Tibial nerve (tissue), 4 donors: ENCODE measurements around the gene ZNF429. TPM values are rescaled to one million over a fixed set of nuclear protein-coding genes. Genes with fewer than 3 reads are reported as not detected.
"Not testable (repeated sequence)": the region's sequence is repeated elsewhere in the genome, so short reads cannot be mapped to it uniquely, and the experiment has no call there.

Source experiments
- DNase-seq, 2 donors: peaks; one replicate each; pipeline ENCODE4 v3.0.0-alpha.2; 2019; ENCODE audit warnings: low spot score in 2 of 2
- H3K27ac ChIP-seq, 4 donors: fragments of 200-600 bp; sonication (generic) in 3 of 4; one replicate each; pipeline ENCODE4 v1.5.1; 2017 to 2019; ENCODE audit warnings: mild to moderate bottlenecking in 1 of 4
- H3K27me3 ChIP-seq, 2 donors: fragments of 200-600 bp; sonication (generic) in 1 of 2; one replicate each; pipeline versions ENCODE4 v1.5.1 to v1.6.0; 2017 to 2019
- H3K36me3 ChIP-seq, 3 donors: fragments of 200-600 bp; sonication (generic); one replicate each; pipeline ENCODE4 v1.5.1; 2018 to 2019
- H3K4me1 ChIP-seq, 4 donors: fragments of 200-600 bp; sonication (generic) in 3 of 4; one replicate each; pipeline ENCODE4 v1.5.1; 2017 to 2019
- H3K4me3 ChIP-seq, 4 donors: fragments of 200-600 bp; sonication (generic) in 3 of 4; one replicate each; pipeline ENCODE4 v1.5.1; 2017 to 2019; ENCODE audit warnings: mild to moderate bottlenecking in 1 of 4, moderate library complexity in 1 of 4
- H3K9me3 ChIP-seq, 4 donors: fragments of 200-600 bp; sonication (generic) in 3 of 4; one replicate each; pipeline ENCODE4 v1.5.1; 2017 to 2019
- EP300 ChIP-seq, 2 donors: sonication (generic); formaldehyde crosslinking; IDR thresholded peaks; one replicate each; pipeline ENCODE4 v1.6.1; 2017; ENCODE audit warnings: antibody characterized with exemption in 2 of 2, mild to moderate bottlenecking in 1 of 2
- POLR2A ChIP-seq, 2 donors: fragments of 450-650 bp; IDR thresholded peaks; one replicate each; pipeline ENCODE4 v1.6.1; 2017; ENCODE audit warnings: antibody characterized with exemption in 2 of 2, mild to moderate bottlenecking in 2 of 2, moderate library complexity in 2 of 2
- WGBS, 2 donors: methylation state at CpG; one replicate each; pipeline ENCODE4 v1.1.5; 2018; 5-methylcytosine and 5-hydroxymethylcytosine counted together
- total RNA-seq, 4 donors: library from RNA; depleted of rRNA; stranded (reverse); fragments of >200 nt; gene quantifications; one replicate each; pipeline ENCODE4 v1.1.0, GENCODE V29; 2016
- TF ChIP-seq, protein P1 (sequence below), 5 experiments: fragments of 200-600 bp in 3 of 5; fragments of 450-650 bp in 2 of 5; sonication (generic) in 3 of 5; IDR thresholded peaks; one replicate each; pipeline ENCODE4 v1.5.1; 2016 to 2019; ENCODE audit warnings: antibody characterized with exemption in 5 of 5, mild to moderate bottlenecking in 3 of 5, moderate library complexity in 2 of 5

The ZNF429 gene
- total RNA-seq, 4 donors from 2014 or later, result 9.8 to 20.5 (median 17.2) TPM

DNA sequence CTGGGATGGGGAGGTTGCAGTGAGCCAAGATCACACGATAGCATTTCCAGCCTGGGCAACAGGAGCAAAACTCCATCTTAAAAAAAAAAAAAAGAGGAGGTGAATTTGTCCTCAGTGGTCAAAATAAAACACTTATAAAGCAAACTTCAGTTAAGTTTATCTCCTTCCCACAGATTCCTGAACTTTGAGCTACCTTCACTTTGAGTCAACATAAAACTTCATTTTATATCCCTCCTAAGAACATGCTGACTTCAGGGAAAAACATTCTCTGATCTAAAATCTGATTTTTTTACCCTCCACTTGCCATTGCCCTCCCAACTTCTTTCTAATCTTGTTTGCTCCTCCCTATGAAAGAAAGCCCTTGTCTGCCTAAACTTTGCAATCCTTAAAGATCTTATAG is 59.0 kb downstream of the ZNF429 start:
- no peaks in the 10 kb centered on the region for H3K27me3 ChIP-seq
- peaks cover 0 to 47% (median 0%) of the 10 kb centered on the region in 4 donors for H3K9me3 ChIP-seq
- H3K27ac ChIP-seq, result no peak overlapping the region
- no peak overlapping the region for H3K4me3 ChIP-seq
- no peaks in the 10 kb centered on the region for H3K4me1 ChIP-seq
- no peaks in the 10 kb centered on the region for H3K36me3 ChIP-seq
- no peak for DNase-seq
- no peak for TF ChIP-seq POLR2A (IDR thresholded peaks at IDR 0.05)
- TF ChIP-seq, protein P1, sequence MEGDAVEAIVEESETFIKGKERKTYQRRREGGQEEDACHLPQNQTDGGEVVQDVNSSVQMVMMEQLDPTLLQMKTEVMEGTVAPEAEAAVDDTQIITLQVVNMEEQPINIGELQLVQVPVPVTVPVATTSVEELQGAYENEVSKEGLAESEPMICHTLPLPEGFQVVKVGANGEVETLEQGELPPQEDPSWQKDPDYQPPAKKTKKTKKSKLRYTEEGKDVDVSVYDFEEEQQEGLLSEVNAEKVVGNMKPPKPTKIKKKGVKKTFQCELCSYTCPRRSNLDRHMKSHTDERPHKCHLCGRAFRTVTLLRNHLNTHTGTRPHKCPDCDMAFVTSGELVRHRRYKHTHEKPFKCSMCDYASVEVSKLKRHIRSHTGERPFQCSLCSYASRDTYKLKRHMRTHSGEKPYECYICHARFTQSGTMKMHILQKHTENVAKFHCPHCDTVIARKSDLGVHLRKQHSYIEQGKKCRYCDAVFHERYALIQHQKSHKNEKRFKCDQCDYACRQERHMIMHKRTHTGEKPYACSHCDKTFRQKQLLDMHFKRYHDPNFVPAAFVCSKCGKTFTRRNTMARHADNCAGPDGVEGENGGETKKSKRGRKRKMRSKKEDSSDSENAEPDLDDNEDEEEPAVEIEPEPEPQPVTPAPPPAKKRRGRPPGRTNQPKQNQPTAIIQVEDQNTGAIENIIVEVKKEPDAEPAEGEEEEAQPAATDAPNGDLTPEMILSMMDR (IDR thresholded peaks at IDR 0.05), result no peak
- TF ChIP-seq EP300 (IDR thresholded peaks at IDR 0.05), result no peak
- 64 to 88% methylated on average over 1 of the region's 1 CpG for WGBS, 2 donors

DNA sequence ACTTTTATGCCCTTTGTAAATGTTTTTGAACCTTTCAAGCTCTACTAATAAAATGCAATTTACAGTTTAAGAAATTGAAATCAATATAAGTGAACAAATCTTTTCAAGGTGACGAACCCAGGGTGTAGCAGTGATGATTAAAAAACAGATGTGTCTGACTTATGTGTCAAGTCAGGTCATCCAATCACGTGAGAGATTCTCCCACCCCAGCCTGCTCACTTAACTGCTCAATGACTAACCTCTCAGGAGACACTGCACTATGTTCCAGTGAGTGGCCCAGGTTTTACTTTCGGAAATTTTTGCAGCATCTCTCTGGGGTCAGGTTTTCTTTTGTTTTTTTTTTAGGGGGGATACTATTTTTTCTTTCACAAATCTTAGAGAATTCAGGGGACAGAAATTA is 60.7 kb downstream of the ZNF429 start:
- no peak for DNase-seq
- H3K27me3 ChIP-seq, result no peaks in the 10 kb centered on the region
- no peaks in the 10 kb centered on the region for H3K4me1 ChIP-seq
- H3K36me3 ChIP-seq, result no peaks in the 10 kb centered on the region
- no peak overlapping the region for H3K27ac ChIP-seq
- H3K9me3 ChIP-seq, result peaks cover 0 to 50% (median 0%) of the 10 kb centered on the region in 4 donors
- H3K4me3 ChIP-seq, result no peak overlapping the region
- WGBS, 2 donors, result 58 to 60% methylated on average over 3 of the region's 3 CpGs
- TF ChIP-seq, protein P1 (IDR thresholded peaks at IDR 0.05), result no peak
- TF ChIP-seq POLR2A (IDR thresholded peaks at IDR 0.05), result no peak
- TF ChIP-seq EP300 (IDR thresholded peaks at IDR 0.05), result no peak

DNA sequence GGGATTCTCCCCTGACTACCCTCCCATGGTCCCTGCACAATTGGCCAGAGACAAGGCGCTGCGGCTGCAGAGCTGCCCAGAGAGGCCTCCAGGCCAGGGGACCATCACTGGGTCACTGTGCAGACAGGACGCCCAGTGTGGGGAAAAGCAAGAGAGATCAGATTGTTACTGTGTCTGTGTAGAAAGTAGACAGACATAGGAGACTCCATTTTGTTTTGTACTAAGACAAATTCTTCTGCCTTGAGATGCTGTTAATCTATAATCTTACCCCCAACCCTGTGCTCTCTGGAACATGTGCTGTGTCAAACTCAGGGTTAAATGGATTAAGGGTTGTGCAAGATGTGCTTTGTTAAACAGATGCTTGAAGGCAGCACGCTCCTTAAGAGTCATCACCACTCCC is 62.4 kb downstream of the ZNF429 start:
- H3K36me3 ChIP-seq, DNase-seq, H3K27me3 ChIP-seq, H3K4me1 ChIP-seq, H3K27ac ChIP-seq: not testable (repeated sequence)
- Histone ChIP-seq H3K9me3 (peaks cover 0 to 52% (median 3%) of the 10 kb centered on the region in 4 donors), H3K4me3 (peak overlapping the region in 1 of 4 donors; percentile 36)
- WGBS, 2 donors, result 74 to 75% methylated on average over 4 of the region's 4 CpGs

DNA sequence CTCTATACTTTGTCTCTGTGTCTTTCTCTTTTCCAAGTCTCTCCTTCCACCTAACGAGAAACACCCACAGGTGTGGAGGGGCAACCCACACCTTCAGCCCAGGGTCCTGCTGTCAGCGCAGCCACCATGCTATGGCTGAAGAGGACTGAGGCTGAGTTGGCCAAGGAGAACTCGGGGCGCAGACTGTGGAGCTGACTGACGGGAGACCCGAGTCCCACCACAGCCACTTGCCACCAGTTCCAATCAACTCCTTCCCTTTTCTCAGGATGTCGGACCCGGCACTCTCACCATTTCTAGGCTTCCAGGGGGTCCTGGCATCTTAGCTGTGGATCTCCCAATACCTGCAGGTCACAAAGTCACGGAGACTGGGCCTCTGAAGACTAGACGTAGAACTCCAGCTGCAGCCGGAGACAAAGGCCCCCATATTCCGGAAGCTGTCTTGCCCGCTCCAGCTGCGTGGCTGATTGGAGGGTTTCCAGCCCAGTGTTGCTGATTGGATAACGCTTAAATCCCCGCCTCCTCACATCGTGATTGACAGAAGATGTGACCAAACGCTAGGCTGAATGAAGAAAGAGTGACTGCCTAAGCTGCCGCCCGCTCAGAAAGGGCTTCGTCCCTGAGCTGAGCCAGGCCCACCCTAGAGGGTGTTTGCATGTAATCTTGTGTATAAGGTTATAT is 63.6 kb downstream of the ZNF429 start:
- WGBS, 2 donors, result 43 to 68% methylated on average over 21 of the region's 21 CpGs
- peak overlapping the region in 2 of 4 donors; percentile 48 to 49 for H3K27ac ChIP-seq
- peak overlapping the region in 3 of 4 donors; percentile 37 to 52 (median 42) for H3K4me3 ChIP-seq
- peak in 1 of 2 donors; percentile 55 for TF ChIP-seq POLR2A (IDR thresholded peaks at IDR 0.05)
- TF ChIP-seq, protein P1 (IDR thresholded peaks at IDR 0.05), result peak in 1 of 5 experiments; percentile 31
- TF ChIP-seq EP300 (IDR thresholded peaks at IDR 0.05), result no peak
- peaks cover 0 to 49% (median 5%) of the 10 kb centered on the region in 4 donors for H3K9me3 ChIP-seq
- peak; percentile 85 to 87 for DNase-seq
- no peaks in the 10 kb centered on the region for H3K4me1 ChIP-seq
- H3K27me3 ChIP-seq, result no peaks in the 10 kb centered on the region
- H3K36me3 ChIP-seq, result no peaks in the 10 kb centered on the region

DNA sequence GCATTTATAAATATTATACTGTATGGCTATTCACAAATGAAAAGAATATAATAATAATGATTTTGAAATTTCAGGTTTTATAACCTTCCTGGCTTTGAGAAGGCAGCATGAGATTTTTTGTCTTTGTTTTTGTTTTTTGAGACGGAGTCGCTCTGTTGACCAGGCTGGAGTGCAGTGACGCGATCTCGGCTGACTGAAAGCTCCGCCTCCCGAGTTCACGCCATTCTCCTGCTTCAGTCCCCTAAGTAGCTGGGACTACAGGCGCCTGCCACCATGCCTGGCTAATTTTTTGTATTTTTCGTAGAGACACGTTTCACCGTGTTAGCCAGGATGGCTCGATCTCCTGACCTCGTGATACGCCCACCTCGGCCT is 64.1 kb downstream of the ZNF429 start:
- Histone ChIP-seq H3K9me3 (peaks cover 0 to 46% (median 5%) of the 10 kb centered on the region in 4 donors), H3K27me3 (no peaks in the 10 kb centered on the region), H3K4me1 (no peaks in the 10 kb centered on the region), H3K4me3 (peak overlapping the region in 2 of 4 donors; percentile 42 to 52), H3K36me3 (no peaks in the 10 kb centered on the region), H3K27ac (peak overlapping the region in 2 of 4 donors; percentile 48 to 49)
- 67 to 82% methylated on average over 16 of the region's 16 CpGs for WGBS, 2 donors
- DNase-seq, result no peak
- no peak for TF ChIP-seq EP300 (IDR thresholded peaks at IDR 0.05)
- TF ChIP-seq, protein P1 (IDR thresholded peaks at IDR 0.05), result no peak
- no peak for TF ChIP-seq POLR2A (IDR thresholded peaks at IDR 0.05)
